Activated T-helper 17 cell treated with anti-CD3 and anti-CD28 coated beads, Interleukin-2, amount 50 U/mL, for 72 hours (primary cell): Measurements from ENCODE around the gene P2RX7. TPM values are rescaled to one million over a fixed set of nuclear protein-coding genes. Genes with fewer than 3 reads are reported as not detected.

Source experiments
- ATAC-seq: fragments of 150-1000 bp; cut with Tn5 transposase; replicated peaks from 2 replicates; pipeline ENCODE4 v1.10.0; 2021; ENCODE audit warnings: mild to moderate bottlenecking, moderate library complexity
- H3K27ac Mint-ChIP-seq: one replicate; pipeline ENCODE4 v1.8.0; 2022; ENCODE audit warnings: mixed read lengths
- H3K27me3 Mint-ChIP-seq: one replicate; pipeline ENCODE4 v1.8.0; 2022; ENCODE audit warnings: mixed read lengths
- H3K36me3 Mint-ChIP-seq: one replicate; pipeline ENCODE4 v1.8.0; 2022; ENCODE audit warnings: low read depth, mild to moderate bottlenecking, mixed read lengths
- H3K4me1 Mint-ChIP-seq: one replicate; pipeline ENCODE4 v1.8.0; 2022; ENCODE audit warnings: mixed read lengths
- H3K4me3 Mint-ChIP-seq: one replicate; pipeline ENCODE4 v1.8.0; 2022; ENCODE audit warnings: mild to moderate bottlenecking, mixed read lengths
- H3K9me3 Mint-ChIP-seq: one replicate; pipeline ENCODE4 v1.8.0; 2022; ENCODE audit warnings: mixed read lengths
- total RNA-seq, 2 donors: library from RNA; stranded (reverse); gene quantifications; one replicate each; pipeline ENCODE4 v1.2.3, GENCODE V29; 2022

P2RX7 gene
- total RNA-seq, 2 donors from 2014 or later = 3.8 to 6.4 TPM

GRCh38 chr12:121117226-121117777 is 15.4 kb upstream of the P2RX7 start:
- no peak for ATAC-seq
- no peak overlapping the region for H3K4me3 Mint-ChIP-seq
- H3K9me3 Mint-ChIP-seq = no peaks in the 10 kb centered on the region
- no peak overlapping the region for H3K27ac Mint-ChIP-seq
- peaks cover 3% of the 10 kb centered on the region for H3K27me3 Mint-ChIP-seq
- peaks cover 7% of the 10 kb centered on the region for H3K4me1 Mint-ChIP-seq
- no peaks in the 10 kb centered on the region for H3K36me3 Mint-ChIP-seq

GRCh38 chr12:121120323-121120722 is 12.4 kb upstream of the P2RX7 start:
- H3K4me1 Mint-ChIP-seq = peaks cover 27% of the 10 kb centered on the region
- no peak overlapping the region for H3K4me3 Mint-ChIP-seq
- peaks cover 3% of the 10 kb centered on the region for H3K27me3 Mint-ChIP-seq
- ATAC-seq = no peak
- no peak overlapping the region for H3K27ac Mint-ChIP-seq
- peaks cover 5% of the 10 kb centered on the region for H3K9me3 Mint-ChIP-seq
- no peaks in the 10 kb centered on the region for H3K36me3 Mint-ChIP-seq

GRCh38 chr12:121120989-121121755 is 11.5 kb upstream of the P2RX7 start:
- no peaks in the 10 kb centered on the region for H3K36me3 Mint-ChIP-seq
- peaks cover 3% of the 10 kb centered on the region for H3K27me3 Mint-ChIP-seq
- H3K4me3 Mint-ChIP-seq = no peak overlapping the region
- ATAC-seq = no peak
- H3K4me1 Mint-ChIP-seq = peaks cover 29% of the 10 kb centered on the region
- H3K27ac Mint-ChIP-seq = no peak overlapping the region
- peaks cover 5% of the 10 kb centered on the region for H3K9me3 Mint-ChIP-seq

GRCh38 chr12:121121805-121122204 is 10.9 kb upstream of the P2RX7 start:
- Mint-ChIP-seq H3K36me3 (no peaks in the 10 kb centered on the region), H3K27me3 (peaks cover 3% of the 10 kb centered on the region), H3K4me3 (no peak overlapping the region), H3K9me3 (peaks cover 5% of the 10 kb centered on the region), H3K4me1 (peaks cover 31% of the 10 kb centered on the region), H3K27ac (no peak overlapping the region)
- no peak for ATAC-seq

- no peaks in the 10 kb centered on the region for H3K36me3 Mint-ChIP-seq
- no peak overlapping the region for H3K4me3 Mint-ChIP-seq
- H3K27me3 Mint-ChIP-seq = peaks cover 3% of the 10 kb centered on the region
- peaks cover 31% of the 10 kb centered on the region for H3K4me1 Mint-ChIP-seq
- ATAC-seq = no peak
- H3K9me3 Mint-ChIP-seq = peaks cover 5% of the 10 kb centered on the region
- peak overlapping the region; percentile 89 for H3K27ac Mint-ChIP-seq
Observed at GRCh38 chr12:121123488-121123887, 9.2 kb upstream of the P2RX7 start.

- Mint-ChIP-seq H3K4me1 (peaks cover 38% of the 10 kb centered on the region), H3K27ac (peak overlapping the region; percentile 89), H3K4me3 (peak overlapping the region; percentile 45), H3K36me3 (no peaks in the 10 kb centered on the region), H3K27me3 (no peaks in the 10 kb centered on the region), H3K9me3 (peaks cover 6% of the 10 kb centered on the region)
- ATAC-seq = peak; percentile 84
Observed at GRCh38 chr12:121124402-121125109, 8.1 kb upstream of the P2RX7 start.

- no peak for ATAC-seq
- no peak overlapping the region for H3K4me3 Mint-ChIP-seq
- H3K27me3 Mint-ChIP-seq = no peaks in the 10 kb centered on the region
- peak overlapping the region; percentile 11 for H3K27ac Mint-ChIP-seq
- H3K9me3 Mint-ChIP-seq = peaks cover 8% of the 10 kb centered on the region
- peaks cover 50% of the 10 kb centered on the region for H3K4me1 Mint-ChIP-seq
- H3K36me3 Mint-ChIP-seq = no peaks in the 10 kb centered on the region
Observed at GRCh38 chr12:121127501-121127900, 5.2 kb upstream of the P2RX7 start.

GRCh38 chr12:121128908-121129810 is 3.5 kb upstream of the P2RX7 start:
- Mint-ChIP-seq H3K9me3 (peaks cover 3% of the 10 kb centered on the region), H3K4me1 (peaks cover 47% of the 10 kb centered on the region), H3K36me3 (no peaks in the 10 kb centered on the region), H3K27ac (peak overlapping the region; percentile 87), H3K4me3 (peak overlapping the region; percentile 71), H3K27me3 (no peaks in the 10 kb centered on the region)
- peak; percentile 76 for ATAC-seq

- H3K27me3 Mint-ChIP-seq = no peaks in the 10 kb centered on the region
- H3K36me3 Mint-ChIP-seq = no peaks in the 10 kb centered on the region
- peaks cover 3% of the 10 kb centered on the region for H3K9me3 Mint-ChIP-seq
- peak overlapping the region; percentile 87 for H3K27ac Mint-ChIP-seq
- peak overlapping the region; percentile 71 for H3K4me3 Mint-ChIP-seq
- peaks cover 45% of the 10 kb centered on the region for H3K4me1 Mint-ChIP-seq
- ATAC-seq = no peak
Observed at GRCh38 chr12:121129811-121130147, 2.9 kb upstream of the P2RX7 start.

GRCh38 chr12:121130866-121131373 is 1.8 kb upstream of the P2RX7 start:
- Mint-ChIP-seq H3K36me3 (no peaks in the 10 kb centered on the region), H3K9me3 (peaks cover 3% of the 10 kb centered on the region), H3K4me3 (no peak overlapping the region), H3K27ac (peak overlapping the region; percentile 89), H3K27me3 (no peaks in the 10 kb centered on the region), H3K4me1 (peaks cover 42% of the 10 kb centered on the region)
- no peak for ATAC-seq

GRCh38 chr12:121131941-121132341 is 735 bp upstream of the P2RX7 start:
- H3K9me3 Mint-ChIP-seq = peaks cover 3% of the 10 kb centered on the region
- no peaks in the 10 kb centered on the region for H3K36me3 Mint-ChIP-seq
- H3K4me1 Mint-ChIP-seq = peaks cover 38% of the 10 kb centered on the region
- H3K4me3 Mint-ChIP-seq = peak overlapping the region; percentile 93
- peak overlapping the region; percentile 89 for H3K27ac Mint-ChIP-seq
- H3K27me3 Mint-ChIP-seq = no peaks in the 10 kb centered on the region
- no peak for ATAC-seq

- Mint-ChIP-seq H3K27ac (peak overlapping the region; percentile 89), H3K9me3 (peaks cover 3% of the 10 kb centered on the region), H3K4me3 (peak overlapping the region; percentile 93), H3K36me3 (no peaks in the 10 kb centered on the region), H3K27me3 (no peaks in the 10 kb centered on the region), H3K4me1 (peaks cover 37% of the 10 kb centered on the region)
- ATAC-seq = no peak
Observed at GRCh38 chr12:121133838-121134237, 1.2 kb downstream of the P2RX7 start.

- ATAC-seq = no peak
- Mint-ChIP-seq H3K4me1 (peaks cover 31% of the 10 kb centered on the region), H3K27me3 (no peaks in the 10 kb centered on the region), H3K9me3 (no peaks in the 10 kb centered on the region), H3K36me3 (no peaks in the 10 kb centered on the region), H3K27ac (no peak overlapping the region), H3K4me3 (no peak overlapping the region)
Observed at GRCh38 chr12:121135320-121135719, 2.6 kb downstream of the P2RX7 start.

- H3K36me3 Mint-ChIP-seq = no peaks in the 10 kb centered on the region
Observed at GRCh38 chr12:121137512-121137911, 4.8 kb downstream of the P2RX7 start.

More at GRCh38 chr12:121137512-121137911, 4.8 kb downstream of the P2RX7 start:
- no peak for ATAC-seq
- no peak overlapping the region for H3K27ac Mint-ChIP-seq
- no peaks in the 10 kb centered on the region for H3K9me3 Mint-ChIP-seq
- H3K4me3 Mint-ChIP-seq = no peak overlapping the region
- peaks cover 19% of the 10 kb centered on the region for H3K4me1 Mint-ChIP-seq
- no peaks in the 10 kb centered on the region for H3K27me3 Mint-ChIP-seq
